Immature natural killer cell (primary cell): ENCODE measurements around the gene SH3GL1. TPM values are rescaled to one million over a fixed set of nuclear protein-coding genes. Genes with fewer than 3 reads are reported as not detected.

Source experiments
- DNase-seq, 3 donors: peaks; one replicate each; pipeline ENCODE4 v3.0.0; 2022; ENCODE audit warnings: mixed read lengths in 1 of 3
- H3K27ac Mint-ChIP-seq, 6 donors: one replicate each; pipeline ENCODE4 v1.8.0; 2020; ENCODE audit warnings: mixed read lengths in 6 of 6, mild to moderate bottlenecking in 5 of 6, inconsistent platforms in 4 of 6, moderate library complexity in 3 of 6
- H3K27me3 Mint-ChIP-seq, 3 donors: one replicate each; pipeline ENCODE4 v1.8.0; 2020 to 2021; ENCODE audit warnings: low read depth in 3 of 3, mild to moderate bottlenecking in 3 of 3, mixed read lengths in 3 of 3, moderate library complexity in 3 of 3, inconsistent platforms in 1 of 3
- H3K36me3 Mint-ChIP-seq, 3 donors: one replicate each; pipeline ENCODE4 v1.8.0; 2020; ENCODE audit warnings: mixed read lengths in 3 of 3, inconsistent platforms in 2 of 3, mild to moderate bottlenecking in 2 of 3
- H3K4me1 Mint-ChIP-seq, 2 donors: one replicate each; pipeline ENCODE4 v1.8.0; 2020; ENCODE audit warnings: inconsistent platforms in 2 of 2, mild to moderate bottlenecking in 2 of 2, mixed read lengths in 2 of 2, moderate library complexity in 1 of 2
- H3K4me3 Mint-ChIP-seq, 5 donors: one replicate each; pipeline ENCODE4 v1.8.0; 2020; ENCODE audit warnings: mild to moderate bottlenecking in 5 of 5, mixed read lengths in 5 of 5, inconsistent platforms in 3 of 5, moderate library complexity in 3 of 5
- H3K9me3 Mint-ChIP-seq, 6 donors: one replicate each; pipeline ENCODE4 v1.8.0; 2020; ENCODE audit warnings: mild to moderate bottlenecking in 6 of 6, mixed read lengths in 6 of 6, inconsistent platforms in 4 of 6, moderate library complexity in 3 of 6
- polyA plus RNA-seq, 3 donors: library from polyadenylated mRNA; unstranded; fragments of 300-500 nt; fragmentation: Illumina TruSeq; gene quantifications; one replicate each; pipeline ENCODE4 v1.2.3, GENCODE V29; 2021

Gene SH3GL1
- polyA plus RNA-seq, 3 donors from 2014 or later: 13.8 to 24.6 (median 18.4) TPM

GRCh38 chr19:4441994-4442818 lies 41.9 kb upstream of the SH3GL1 start:
- peak overlapping the region in 3 of 5 donors; percentile 13 to 48 (median 35) for H3K4me3 Mint-ChIP-seq
- H3K27me3 Mint-ChIP-seq: peaks cover 0 to 4% (median 0%) of the 10 kb centered on the region in 3 donors
- no peaks in the 10 kb centered on the region for H3K4me1 Mint-ChIP-seq
- no peaks in the 10 kb centered on the region for H3K9me3 Mint-ChIP-seq
- H3K27ac Mint-ChIP-seq: peak overlapping the region in 4 of 6 donors; percentile 21 to 76 (median 72)
- no peak for DNase-seq
- H3K36me3 Mint-ChIP-seq: no peaks in the 10 kb centered on the region

DNA sequence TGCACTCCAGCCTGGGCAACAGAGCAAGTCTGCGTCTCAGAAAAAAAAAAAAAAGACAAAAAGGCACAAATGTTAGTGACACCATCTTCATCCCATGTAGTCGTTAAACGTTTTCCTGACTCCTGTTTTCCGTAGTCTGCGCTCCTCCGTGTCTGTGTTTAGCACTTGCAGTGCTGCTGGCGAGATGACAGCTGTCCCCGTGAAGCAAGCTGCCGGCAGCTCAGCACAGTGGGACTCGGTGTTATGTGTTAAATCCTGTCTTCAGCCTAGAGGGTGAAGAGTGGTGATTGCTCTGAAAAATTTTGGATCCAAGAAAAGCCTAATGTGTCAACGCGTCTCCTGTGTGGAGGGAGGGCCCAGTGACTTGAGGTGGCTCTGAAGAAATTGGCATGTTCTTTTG lies 38.9 kb upstream of the SH3GL1 start:
- H3K36me3 Mint-ChIP-seq: peaks cover 0 to 6% (median 4%) of the 10 kb centered on the region in 3 donors
- H3K4me1 Mint-ChIP-seq: no peaks in the 10 kb centered on the region
- peak overlapping the region in 1 of 6 donors; percentile 77 for H3K27ac Mint-ChIP-seq
- H3K27me3 Mint-ChIP-seq: peaks cover 0 to 1% (median 0%) of the 10 kb centered on the region in 3 donors
- DNase-seq: no peak
- H3K4me3 Mint-ChIP-seq: no peak overlapping the region
- H3K9me3 Mint-ChIP-seq: no peaks in the 10 kb centered on the region

GRCh38 chr19:4437103-4437502 lies 36.8 kb upstream of the SH3GL1 start:
- Mint-ChIP-seq H3K4me3 (no peak overlapping the region), H3K4me1 (no peaks in the 10 kb centered on the region), H3K27ac (no peak overlapping the region), H3K27me3 (peaks cover 0 to 1% (median 0%) of the 10 kb centered on the region in 3 donors), H3K36me3 (peaks cover 0 to 6% (median 4%) of the 10 kb centered on the region in 3 donors), H3K9me3 (no peaks in the 10 kb centered on the region)
- DNase-seq: no peak

DNA sequence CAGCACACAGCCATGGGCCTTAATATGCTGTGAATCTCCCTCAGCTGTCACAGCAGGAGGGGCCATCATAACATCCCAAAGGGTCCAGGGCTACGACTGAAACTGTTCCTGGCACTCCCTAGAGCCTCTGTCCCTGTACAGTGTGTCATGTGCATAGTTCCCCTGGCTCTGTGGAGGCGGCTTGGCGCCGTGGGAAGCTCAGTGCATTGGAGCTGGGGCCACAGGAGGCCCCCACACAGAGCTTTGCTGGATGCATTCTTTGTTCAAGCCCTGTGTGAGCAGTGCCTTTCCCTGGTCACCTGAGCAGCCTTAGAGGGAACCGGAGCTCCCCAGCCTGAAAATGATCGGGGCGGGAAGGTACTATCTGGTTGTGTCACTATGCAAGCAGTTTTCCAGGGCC lies 35.9 kb upstream of the SH3GL1 start:
- DNase-seq: no peak
- no peak overlapping the region for H3K27ac Mint-ChIP-seq
- no peak overlapping the region for H3K4me3 Mint-ChIP-seq
- H3K36me3 Mint-ChIP-seq: peaks cover 0 to 8% (median 4%) of the 10 kb centered on the region in 3 donors
- H3K9me3 Mint-ChIP-seq: no peaks in the 10 kb centered on the region
- H3K4me1 Mint-ChIP-seq: no peaks in the 10 kb centered on the region
- H3K27me3 Mint-ChIP-seq: peaks cover 0 to 1% (median 0%) of the 10 kb centered on the region in 3 donors

GRCh38 chr19:4434391-4434790 lies 34.0 kb upstream of the SH3GL1 start:
- Mint-ChIP-seq H3K36me3 (peaks cover 4 to 15% (median 4%) of the 10 kb centered on the region in 3 donors), H3K4me1 (no peaks in the 10 kb centered on the region), H3K27me3 (peaks cover 0 to 2% (median 1%) of the 10 kb centered on the region in 3 donors), H3K27ac (no peak overlapping the region), H3K4me3 (no peak overlapping the region), H3K9me3 (no peaks in the 10 kb centered on the region)
- DNase-seq: no peak

DNA sequence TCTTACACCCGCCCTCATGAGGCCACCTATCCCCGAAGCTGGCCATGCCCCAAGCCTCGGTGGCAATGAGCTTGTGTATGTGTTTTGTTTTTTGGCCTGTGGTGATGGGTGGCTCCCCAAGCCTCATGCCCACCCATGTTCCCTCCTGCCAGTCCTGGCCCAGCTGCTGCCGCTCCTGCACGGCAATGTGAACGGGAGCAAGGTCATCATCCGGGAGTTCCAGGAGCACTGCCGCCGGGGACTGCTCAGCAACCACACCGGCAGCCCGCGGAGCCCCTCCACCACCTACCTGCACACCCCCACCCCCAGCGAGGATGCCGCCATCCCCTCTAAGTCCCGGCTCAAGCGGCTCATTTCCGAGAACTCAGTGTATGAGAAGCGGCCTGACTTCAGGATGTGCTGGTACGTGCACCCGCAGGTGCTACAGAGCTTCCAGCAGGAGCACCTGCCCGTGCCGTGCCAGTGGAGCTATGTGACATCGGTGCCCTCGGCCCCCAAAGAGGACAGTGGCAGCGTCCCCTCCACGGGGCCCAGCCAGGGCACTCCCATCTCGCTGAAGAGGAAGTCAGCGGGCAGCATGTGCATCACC lies 32.7 kb upstream of the SH3GL1 start:
- no peak for DNase-seq
- Mint-ChIP-seq H3K27me3 (peaks cover 0 to 2% (median 1%) of the 10 kb centered on the region in 3 donors), H3K4me1 (no peaks in the 10 kb centered on the region), H3K9me3 (no peaks in the 10 kb centered on the region), H3K27ac (no peak overlapping the region), H3K4me3 (no peak overlapping the region), H3K36me3 (peaks cover 4 to 19% (median 8%) of the 10 kb centered on the region in 3 donors)

DNA sequence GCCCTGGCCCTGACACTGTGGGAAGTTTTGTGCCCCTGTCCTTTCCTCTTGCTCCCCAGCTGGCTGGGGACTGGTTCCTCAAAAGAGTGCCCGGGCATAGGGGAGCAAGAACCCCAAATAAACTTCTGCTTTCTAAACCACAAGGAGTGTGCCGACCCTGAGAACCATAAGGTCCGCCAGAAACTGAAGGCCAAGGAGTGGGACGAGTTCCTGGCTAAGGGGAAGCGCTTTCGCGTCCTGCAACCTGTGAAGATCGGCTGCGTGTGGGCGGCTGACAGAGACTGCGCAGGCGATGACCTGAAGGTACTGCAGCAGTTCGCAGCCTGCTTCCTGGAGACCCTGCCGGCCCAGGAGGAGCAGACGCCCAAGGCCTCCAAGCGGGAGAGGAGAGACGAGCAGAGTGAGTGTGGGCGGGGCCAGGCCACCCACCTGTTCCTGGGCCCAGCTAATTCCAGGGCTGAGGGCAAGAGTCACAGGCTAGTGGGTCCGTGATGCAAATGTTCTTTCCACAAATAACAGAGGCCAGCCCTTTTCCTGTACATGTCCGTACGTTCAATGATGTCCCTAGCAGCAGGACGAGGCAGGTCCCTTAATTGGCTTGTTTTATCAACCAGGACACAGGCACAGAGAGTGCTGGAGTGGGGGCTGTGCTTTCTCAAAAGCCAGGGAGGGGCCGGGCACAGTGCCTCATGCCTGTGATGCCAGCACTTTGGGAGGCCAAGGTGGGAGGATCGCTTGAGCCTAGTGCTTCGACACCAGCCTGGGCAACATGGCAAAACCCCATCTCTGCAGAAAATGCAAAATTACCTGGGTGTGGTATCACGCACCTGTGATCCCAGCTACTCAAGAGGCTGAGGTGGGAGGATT lies 31.7 kb upstream of the SH3GL1 start:
- no peak overlapping the region for H3K4me3 Mint-ChIP-seq

DNA sequence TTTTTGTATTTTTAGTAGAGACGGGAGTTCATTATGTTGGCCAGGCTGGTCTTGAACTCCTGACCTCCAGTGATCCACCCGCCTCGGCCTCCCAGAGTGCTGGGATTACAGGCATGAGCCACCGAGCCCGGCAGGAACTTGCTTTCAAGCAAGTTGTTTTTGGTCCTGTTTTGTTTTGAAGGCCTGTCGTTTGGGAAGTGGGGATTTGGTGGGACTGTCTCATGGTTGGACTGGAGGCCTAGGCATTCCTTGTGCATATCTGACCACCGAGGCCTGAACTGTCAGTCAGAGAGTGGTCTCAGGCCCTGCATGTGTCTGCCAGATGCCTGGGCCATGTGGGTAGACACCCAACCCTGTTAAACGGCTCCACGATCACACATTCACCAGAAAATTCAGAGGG lies 30.9 kb upstream of the SH3GL1 start:
- H3K4me3 Mint-ChIP-seq: no peak overlapping the region
- peaks cover 4 to 19% (median 8%) of the 10 kb centered on the region in 3 donors for H3K36me3 Mint-ChIP-seq
- H3K9me3 Mint-ChIP-seq: no peaks in the 10 kb centered on the region
- peaks cover 0 to 4% (median 1%) of the 10 kb centered on the region in 3 donors for H3K27me3 Mint-ChIP-seq
- no peaks in the 10 kb centered on the region for H3K4me1 Mint-ChIP-seq
- no peak overlapping the region for H3K27ac Mint-ChIP-seq
- DNase-seq: no peak

More for the DNA sequence above, 31.7 kb upstream of the SH3GL1 start:
- no peaks in the 10 kb centered on the region for H3K4me1 Mint-ChIP-seq
- no peaks in the 10 kb centered on the region for H3K9me3 Mint-ChIP-seq
- peaks cover 0 to 2% (median 1%) of the 10 kb centered on the region in 3 donors for H3K27me3 Mint-ChIP-seq
- H3K27ac Mint-ChIP-seq: no peak overlapping the region
- DNase-seq: no peak
- H3K36me3 Mint-ChIP-seq: peaks cover 4 to 19% (median 8%) of the 10 kb centered on the region in 3 donors

GRCh38 chr19:4430760-4431159 lies 30.4 kb upstream of the SH3GL1 start:
- peaks cover 0 to 4% (median 1%) of the 10 kb centered on the region in 3 donors for H3K27me3 Mint-ChIP-seq
- peak in 1 of 3 donors; percentile 5 for DNase-seq
- H3K27ac Mint-ChIP-seq: peak overlapping the region in 2 of 6 donors; percentile 5 to 69
- peaks cover 7 to 21% (median 8%) of the 10 kb centered on the region in 3 donors for H3K36me3 Mint-ChIP-seq
- H3K4me1 Mint-ChIP-seq: no peaks in the 10 kb centered on the region
- no peaks in the 10 kb centered on the region for H3K9me3 Mint-ChIP-seq
- no peak overlapping the region for H3K4me3 Mint-ChIP-seq

- Mint-ChIP-seq H3K4me1 (no peaks in the 10 kb centered on the region), H3K27me3 (peaks cover 0 to 4% (median 0%) of the 10 kb centered on the region in 3 donors), H3K36me3 (peaks cover 8 to 25% (median 11%) of the 10 kb centered on the region in 3 donors), H3K27ac (no peak overlapping the region), H3K9me3 (no peaks in the 10 kb centered on the region), H3K4me3 (no peak overlapping the region)
- no peak for DNase-seq
These were observed 29.4 kb upstream of the SH3GL1 start for GRCh38 chr19:4429771-4430171.

- H3K9me3 Mint-ChIP-seq: no peaks in the 10 kb centered on the region
- peaks cover 7 to 21% (median 8%) of the 10 kb centered on the region in 3 donors for H3K36me3 Mint-ChIP-seq
- no peak overlapping the region for H3K4me3 Mint-ChIP-seq
- H3K27me3 Mint-ChIP-seq: peaks cover 0 to 4% (median 0%) of the 10 kb centered on the region in 3 donors
- DNase-seq: no peak
- peak overlapping the region in 1 of 6 donors; percentile 46 for H3K27ac Mint-ChIP-seq
- no peaks in the 10 kb centered on the region for H3K4me1 Mint-ChIP-seq
These were observed 28.9 kb upstream of the SH3GL1 start for GRCh38 chr19:4429256-4429655.

- Mint-ChIP-seq H3K36me3 (peaks cover 7 to 26% (median 8%) of the 10 kb centered on the region in 3 donors), H3K9me3 (no peaks in the 10 kb centered on the region), H3K4me1 (no peaks in the 10 kb centered on the region), H3K27ac (peak overlapping the region in 1 of 6 donors; percentile 40), H3K4me3 (no peak overlapping the region), H3K27me3 (peaks cover 0 to 4% (median 0%) of the 10 kb centered on the region in 3 donors)
- DNase-seq: no peak
These were observed 28.1 kb upstream of the SH3GL1 start for GRCh38 chr19:4428326-4428975.

- H3K4me1 Mint-ChIP-seq: no peaks in the 10 kb centered on the region
- no peak overlapping the region for H3K4me3 Mint-ChIP-seq
- no peaks in the 10 kb centered on the region for H3K9me3 Mint-ChIP-seq
- peaks cover 11 to 32% (median 12%) of the 10 kb centered on the region in 3 donors for H3K36me3 Mint-ChIP-seq
- DNase-seq: no peak
- no peak overlapping the region for H3K27ac Mint-ChIP-seq
- peaks cover 0 to 4% (median 0%) of the 10 kb centered on the region in 3 donors for H3K27me3 Mint-ChIP-seq
These were observed 25.2 kb upstream of the SH3GL1 start for GRCh38 chr19:4425537-4425936.
